ENCODE measurements around the gene IGF1R. TPM values are rescaled to one million over a fixed set of nuclear protein-coding genes. Genes with fewer than 3 reads are reported as not detected.
"Not testable (repeated sequence)": the region's sequence is repeated elsewhere in the genome, so short reads cannot be mapped to it uniquely, and the experiment has no call there.

IGF1R gene
- total RNA-seq, 1 donor from 2014 or later = 53.7 TPM

GRCh38 chr15:98996624-98997023, 348.3 kb downstream of the IGF1R start:
- DNase-seq (ENCODE audit: low spot score) = no peak

GRCh38 chr15:98997312-98997711, 349.0 kb downstream of the IGF1R start:
- no peak for DNase-seq (ENCODE audit: low spot score)

- DNase-seq (ENCODE audit: low spot score) = no peak
Measured at GRCh38 chr15:98997755-98998154, 349.4 kb downstream of the IGF1R start.

- no peak for DNase-seq (ENCODE audit: low spot score)
Measured at GRCh38 chr15:98998279-98998678, 349.9 kb downstream of the IGF1R start.

GRCh38 chr15:98999233-98999632, 350.9 kb downstream of the IGF1R start:
- DNase-seq (ENCODE audit: low spot score) = no peak

DNA sequence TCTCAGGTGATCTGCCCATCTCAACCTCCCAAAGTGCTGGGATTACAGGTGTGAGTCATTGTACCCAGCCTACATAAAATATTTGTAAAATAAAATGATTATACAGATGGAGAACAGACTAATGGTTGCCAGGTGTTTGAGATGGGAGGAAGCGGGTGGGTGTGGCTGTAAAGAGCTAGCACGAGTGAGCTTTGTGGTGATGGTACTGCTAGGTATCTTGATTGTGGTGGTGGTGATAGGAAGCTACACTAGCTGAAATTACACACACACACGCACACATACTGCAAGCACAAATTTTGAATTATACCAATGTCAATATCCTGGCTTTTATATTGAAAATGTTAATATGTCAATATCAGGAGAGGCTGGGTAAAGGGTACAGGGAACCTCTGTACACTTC, 353.9 kb downstream of the IGF1R start:
- DNase-seq (ENCODE audit: low spot score) = no peak

GRCh38 chr15:99003317-99003716, 355.0 kb downstream of the IGF1R start:
- DNase-seq (ENCODE audit: low spot score) = not testable (repeated sequence)

GRCh38 chr15:99004998-99005974, 356.9 kb downstream of the IGF1R start:
- not testable (repeated sequence) for DNase-seq (ENCODE audit: low spot score)

- DNase-seq (ENCODE audit: low spot score) = no peak
Measured at GRCh38 chr15:99006146-99006545, 357.8 kb downstream of the IGF1R start.

GRCh38 chr15:99006904-99007495, 358.7 kb downstream of the IGF1R start:
- DNase-seq (ENCODE audit: low spot score) = no peak

- no peak for DNase-seq (ENCODE audit: low spot score)
Measured at GRCh38 chr15:99009741-99010330, 361.5 kb downstream of the IGF1R start.

DNA sequence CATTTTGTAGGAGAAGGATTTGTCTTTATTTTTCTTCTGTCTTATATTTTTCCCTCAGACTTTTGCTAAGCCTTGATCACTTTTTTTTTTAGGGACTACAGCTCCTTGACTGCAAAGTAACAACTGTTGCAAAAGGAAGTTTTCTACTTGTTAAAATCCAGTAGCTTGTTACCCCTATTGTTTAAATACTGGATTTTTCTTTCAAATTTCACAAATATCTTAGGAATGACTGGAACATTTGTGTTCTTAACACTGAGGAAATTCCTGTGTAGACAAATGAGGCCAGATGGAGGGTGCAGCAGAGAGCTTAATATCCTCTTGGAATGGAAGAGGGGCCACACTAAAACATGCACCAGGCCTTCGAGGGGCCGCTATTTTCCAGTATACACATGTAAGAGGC, 362.4 kb downstream of the IGF1R start:
- no peak for DNase-seq (ENCODE audit: low spot score)
